Measurements from ENCODE around the gene RHEX. TPM values are rescaled to one million over a fixed set of nuclear protein-coding genes. Genes with fewer than 3 reads are reported as not detected.

Gene RHEX
- total RNA-seq, 1 donor from 2014 or later = not detected

DNA sequence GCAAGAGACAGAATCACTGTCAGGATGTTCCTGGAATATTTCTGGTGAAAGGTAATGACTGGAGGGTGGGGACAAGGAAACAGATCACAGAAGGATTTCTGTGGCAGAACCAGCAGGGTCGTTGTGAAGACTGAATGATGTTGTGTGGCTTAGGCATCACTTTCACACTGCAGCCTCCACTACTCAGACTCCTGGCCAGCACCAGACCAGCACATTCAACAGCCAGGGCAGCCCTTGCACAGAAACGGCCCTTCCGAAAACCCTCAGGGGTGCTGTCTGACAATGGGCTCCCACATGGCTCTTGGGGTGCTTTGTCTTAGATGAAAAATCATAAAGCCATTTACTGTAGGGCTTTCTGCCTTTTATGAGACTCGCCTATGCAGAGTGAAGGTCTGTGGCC is 46.0 kb upstream of the RHEX start:
- H3K4me3 Mint-ChIP-seq (ENCODE audit: unreplicated experiment) = no peak overlapping the region
- no peaks in the 10 kb centered on the region for H3K27me3 Mint-ChIP-seq (ENCODE audit: low read depth)

DNA sequence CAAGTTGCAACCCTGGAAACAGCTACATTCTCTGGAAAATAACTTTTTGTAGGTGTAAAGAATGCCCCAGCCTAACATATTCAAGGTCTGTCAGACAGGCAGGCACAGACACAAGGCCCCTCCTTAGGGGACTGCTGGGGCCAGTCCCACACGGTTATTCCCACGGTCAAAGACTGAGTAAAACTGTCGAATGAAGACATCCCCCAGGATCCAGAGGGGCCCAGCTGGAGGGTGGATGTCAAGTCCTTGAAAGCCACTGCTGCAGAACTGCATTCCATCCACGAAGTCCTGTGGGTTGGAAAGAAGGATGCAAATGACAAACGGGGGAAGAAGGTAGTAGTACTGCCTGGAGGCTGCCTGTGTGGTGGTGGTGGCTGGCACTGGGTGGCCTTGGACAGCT is 42.9 kb upstream of the RHEX start:
- no peak overlapping the region for H3K27ac Mint-ChIP-seq (ENCODE audit: unreplicated experiment)
- no peak overlapping the region for H3K4me3 Mint-ChIP-seq (ENCODE audit: unreplicated experiment)
- no peak for DNase-seq (ENCODE audit: low spot score)
- H3K9me3 Mint-ChIP-seq (ENCODE audit: low read depth) = no peaks in the 10 kb centered on the region
- TF ChIP-seq, protein P1, sequence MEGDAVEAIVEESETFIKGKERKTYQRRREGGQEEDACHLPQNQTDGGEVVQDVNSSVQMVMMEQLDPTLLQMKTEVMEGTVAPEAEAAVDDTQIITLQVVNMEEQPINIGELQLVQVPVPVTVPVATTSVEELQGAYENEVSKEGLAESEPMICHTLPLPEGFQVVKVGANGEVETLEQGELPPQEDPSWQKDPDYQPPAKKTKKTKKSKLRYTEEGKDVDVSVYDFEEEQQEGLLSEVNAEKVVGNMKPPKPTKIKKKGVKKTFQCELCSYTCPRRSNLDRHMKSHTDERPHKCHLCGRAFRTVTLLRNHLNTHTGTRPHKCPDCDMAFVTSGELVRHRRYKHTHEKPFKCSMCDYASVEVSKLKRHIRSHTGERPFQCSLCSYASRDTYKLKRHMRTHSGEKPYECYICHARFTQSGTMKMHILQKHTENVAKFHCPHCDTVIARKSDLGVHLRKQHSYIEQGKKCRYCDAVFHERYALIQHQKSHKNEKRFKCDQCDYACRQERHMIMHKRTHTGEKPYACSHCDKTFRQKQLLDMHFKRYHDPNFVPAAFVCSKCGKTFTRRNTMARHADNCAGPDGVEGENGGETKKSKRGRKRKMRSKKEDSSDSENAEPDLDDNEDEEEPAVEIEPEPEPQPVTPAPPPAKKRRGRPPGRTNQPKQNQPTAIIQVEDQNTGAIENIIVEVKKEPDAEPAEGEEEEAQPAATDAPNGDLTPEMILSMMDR (IDR thresholded peaks at IDR 0.05) = no peak
- H3K4me1 Mint-ChIP-seq (ENCODE audit: low read depth) = no peaks in the 10 kb centered on the region
- H3K36me3 Mint-ChIP-seq (ENCODE audit: low read depth) = no peaks in the 10 kb centered on the region
- H3K27me3 Mint-ChIP-seq (ENCODE audit: low read depth) = no peaks in the 10 kb centered on the region

More for the DNA sequence above, 46.0 kb upstream of the RHEX start:
- TF ChIP-seq, protein P1 (IDR thresholded peaks at IDR 0.05) = no peak
- DNase-seq (ENCODE audit: low spot score) = no peak
- Mint-ChIP-seq H3K4me1 (ENCODE audit: low read depth) (peaks cover 28% of the 10 kb centered on the region), H3K27ac (ENCODE audit: unreplicated experiment) (no peak overlapping the region), H3K9me3 (ENCODE audit: low read depth) (no peaks in the 10 kb centered on the region), H3K36me3 (ENCODE audit: low read depth) (no peaks in the 10 kb centered on the region)

DNA sequence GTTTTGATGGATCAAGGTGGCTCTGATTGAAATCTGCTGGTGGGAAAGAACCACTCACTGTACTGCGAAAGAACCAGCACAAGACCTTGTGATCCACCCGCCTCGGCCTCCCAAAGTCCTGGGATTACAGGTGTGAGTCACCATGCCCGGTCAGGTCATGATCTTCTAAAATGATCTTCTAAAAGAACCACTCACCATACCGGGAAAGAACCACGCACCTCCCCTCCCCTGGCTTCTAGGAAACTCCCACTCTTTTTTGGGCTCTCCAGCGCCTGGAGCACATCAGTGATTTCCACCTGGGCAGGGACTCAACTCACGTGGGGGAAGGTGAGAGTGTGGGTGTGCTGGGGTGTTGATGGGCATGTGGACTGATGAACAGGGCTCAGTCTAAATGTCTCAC is 41.9 kb upstream of the RHEX start:
- Mint-ChIP-seq H3K27me3 (ENCODE audit: low read depth) (no peaks in the 10 kb centered on the region), H3K36me3 (ENCODE audit: low read depth) (no peaks in the 10 kb centered on the region)

DNA sequence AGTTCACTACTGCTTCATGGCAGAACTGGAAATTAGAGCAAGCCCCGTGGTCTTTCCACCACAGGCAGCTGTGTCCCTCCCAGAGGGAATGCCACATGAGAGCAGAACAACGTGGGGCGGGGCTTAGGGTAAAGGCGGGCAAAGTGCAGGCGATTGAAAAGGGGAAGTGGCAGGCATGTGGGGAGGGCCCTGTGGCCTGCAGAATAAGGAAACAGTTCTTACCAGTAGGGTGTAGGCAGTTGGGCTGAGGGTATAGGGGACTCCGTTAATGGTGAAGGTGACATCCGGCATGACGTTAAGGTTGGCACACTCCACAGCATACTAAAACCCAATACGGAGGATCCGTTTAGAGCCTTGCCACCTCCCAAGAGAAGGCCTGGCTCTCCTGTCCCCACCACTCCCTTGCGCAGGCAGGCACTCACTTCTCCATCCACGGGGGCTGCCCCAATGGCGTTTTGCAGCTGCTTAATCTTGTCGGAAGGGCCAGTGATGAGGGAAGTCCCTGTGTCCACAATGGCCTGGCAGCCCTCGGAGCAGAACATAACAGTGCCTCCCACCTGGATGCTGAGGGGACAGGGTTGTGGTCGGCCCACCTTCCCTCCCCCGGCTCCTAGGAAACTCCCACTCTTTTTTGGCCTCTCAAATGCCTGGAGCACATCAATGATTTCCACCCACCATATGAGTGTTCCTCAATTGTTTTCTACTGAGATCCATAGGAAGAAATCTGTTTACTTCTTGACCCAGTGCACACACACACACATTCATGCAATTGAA is 40.7 kb upstream of the RHEX start:
- Mint-ChIP-seq H3K4me1 (ENCODE audit: low read depth) (no peaks in the 10 kb centered on the region), H3K9me3 (ENCODE audit: low read depth) (no peaks in the 10 kb centered on the region), H3K27ac (ENCODE audit: unreplicated experiment) (no peak overlapping the region), H3K27me3 (ENCODE audit: low read depth) (no peaks in the 10 kb centered on the region), H3K4me3 (ENCODE audit: unreplicated experiment) (no peak overlapping the region), H3K36me3 (ENCODE audit: low read depth) (no peaks in the 10 kb centered on the region)
- DNase-seq (ENCODE audit: low spot score) = no peak
- TF ChIP-seq, protein P1 (IDR thresholded peaks at IDR 0.05) = no peak

More for the DNA sequence above, 41.9 kb upstream of the RHEX start:
- H3K27ac Mint-ChIP-seq (ENCODE audit: unreplicated experiment) = no peak overlapping the region
- no peaks in the 10 kb centered on the region for H3K9me3 Mint-ChIP-seq (ENCODE audit: low read depth)
- TF ChIP-seq, protein P1 (IDR thresholded peaks at IDR 0.05) = no peak
- DNase-seq (ENCODE audit: low spot score) = no peak
- no peak overlapping the region for H3K4me3 Mint-ChIP-seq (ENCODE audit: unreplicated experiment)
- H3K4me1 Mint-ChIP-seq (ENCODE audit: low read depth) = no peaks in the 10 kb centered on the region

DNA sequence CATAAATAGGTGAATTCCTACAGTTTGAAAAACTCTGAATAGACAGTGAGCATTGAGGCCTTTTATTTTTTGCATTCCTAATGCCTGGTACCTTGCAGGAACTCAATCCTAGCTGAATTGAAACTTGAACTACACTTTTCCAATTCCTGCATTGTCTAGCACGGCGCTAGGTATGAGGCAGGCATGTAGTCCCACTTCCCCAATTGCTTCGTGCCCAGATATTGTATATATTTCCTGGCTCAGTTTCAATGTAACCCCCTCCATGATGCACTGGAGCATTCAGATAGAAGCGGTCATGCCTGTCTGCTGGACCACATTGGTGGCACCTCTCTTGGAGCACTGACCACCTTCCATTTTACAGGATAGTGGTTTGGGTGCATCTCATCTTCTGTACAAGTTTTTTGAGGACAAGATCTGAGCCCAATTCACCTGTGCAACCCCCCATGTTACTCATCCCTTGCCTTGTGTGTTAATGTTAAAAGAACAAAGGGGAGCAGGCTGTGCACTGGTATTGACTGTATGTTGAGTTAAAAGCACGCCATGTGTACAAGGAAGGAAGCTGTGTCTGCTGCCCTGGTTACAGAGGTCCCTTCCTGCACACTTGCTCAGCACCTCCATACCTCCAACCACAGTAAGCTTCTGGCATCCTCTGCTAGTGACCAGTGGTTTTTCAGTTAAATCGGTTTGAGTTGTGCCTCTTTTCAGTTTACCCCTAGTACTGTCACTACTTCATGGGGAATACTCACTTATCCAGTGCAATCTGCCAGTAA is 39.8 kb upstream of the RHEX start:
- peaks cover 5% of the 10 kb centered on the region for H3K9me3 Mint-ChIP-seq (ENCODE audit: low read depth)
- H3K4me3 Mint-ChIP-seq (ENCODE audit: unreplicated experiment) = no peak overlapping the region
- H3K27me3 Mint-ChIP-seq (ENCODE audit: low read depth) = no peaks in the 10 kb centered on the region
- TF ChIP-seq, protein P1 (IDR thresholded peaks at IDR 0.05) = no peak
- peaks cover 2% of the 10 kb centered on the region for H3K36me3 Mint-ChIP-seq (ENCODE audit: low read depth)
- H3K27ac Mint-ChIP-seq (ENCODE audit: unreplicated experiment) = no peak overlapping the region
- no peak for DNase-seq (ENCODE audit: low spot score)
- no peaks in the 10 kb centered on the region for H3K4me1 Mint-ChIP-seq (ENCODE audit: low read depth)

All from chondrocyte (in vitro differentiated cells).